Measurements from ENCODE around the gene COL13A1.

COL13A1 gene

DNA sequence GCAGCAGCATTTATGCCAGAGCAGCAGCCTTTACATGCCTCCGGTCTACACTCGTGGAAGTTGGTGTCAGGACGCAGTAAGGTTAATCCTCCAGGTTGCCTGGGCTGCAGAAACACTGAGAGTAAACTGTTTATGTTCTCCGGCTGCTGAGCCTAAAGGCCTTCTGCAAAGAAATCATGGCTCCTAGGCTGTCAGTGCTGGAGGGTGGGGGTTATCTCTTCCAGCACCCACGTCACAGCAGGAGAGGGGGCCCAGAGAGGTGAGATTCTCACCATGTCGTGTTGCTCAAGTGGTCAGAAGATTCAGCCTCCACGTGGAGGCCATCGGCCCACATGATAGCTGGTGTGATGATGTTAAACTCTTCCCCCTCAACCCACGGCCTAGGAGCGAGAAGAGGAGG, 41.2 kb downstream of the COL13A1 start:
- DNase-seq (ENCODE audit: low read depth) = no peak
- TF ChIP-seq, protein P1, sequence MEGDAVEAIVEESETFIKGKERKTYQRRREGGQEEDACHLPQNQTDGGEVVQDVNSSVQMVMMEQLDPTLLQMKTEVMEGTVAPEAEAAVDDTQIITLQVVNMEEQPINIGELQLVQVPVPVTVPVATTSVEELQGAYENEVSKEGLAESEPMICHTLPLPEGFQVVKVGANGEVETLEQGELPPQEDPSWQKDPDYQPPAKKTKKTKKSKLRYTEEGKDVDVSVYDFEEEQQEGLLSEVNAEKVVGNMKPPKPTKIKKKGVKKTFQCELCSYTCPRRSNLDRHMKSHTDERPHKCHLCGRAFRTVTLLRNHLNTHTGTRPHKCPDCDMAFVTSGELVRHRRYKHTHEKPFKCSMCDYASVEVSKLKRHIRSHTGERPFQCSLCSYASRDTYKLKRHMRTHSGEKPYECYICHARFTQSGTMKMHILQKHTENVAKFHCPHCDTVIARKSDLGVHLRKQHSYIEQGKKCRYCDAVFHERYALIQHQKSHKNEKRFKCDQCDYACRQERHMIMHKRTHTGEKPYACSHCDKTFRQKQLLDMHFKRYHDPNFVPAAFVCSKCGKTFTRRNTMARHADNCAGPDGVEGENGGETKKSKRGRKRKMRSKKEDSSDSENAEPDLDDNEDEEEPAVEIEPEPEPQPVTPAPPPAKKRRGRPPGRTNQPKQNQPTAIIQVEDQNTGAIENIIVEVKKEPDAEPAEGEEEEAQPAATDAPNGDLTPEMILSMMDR (conservative IDR thresholded peaks at IDR 0.05; ENCODE audit: low read length) = no peak
- H3K4me3 ChIP-seq (ENCODE audit: low read length) = no peak overlapping the region

DNA sequence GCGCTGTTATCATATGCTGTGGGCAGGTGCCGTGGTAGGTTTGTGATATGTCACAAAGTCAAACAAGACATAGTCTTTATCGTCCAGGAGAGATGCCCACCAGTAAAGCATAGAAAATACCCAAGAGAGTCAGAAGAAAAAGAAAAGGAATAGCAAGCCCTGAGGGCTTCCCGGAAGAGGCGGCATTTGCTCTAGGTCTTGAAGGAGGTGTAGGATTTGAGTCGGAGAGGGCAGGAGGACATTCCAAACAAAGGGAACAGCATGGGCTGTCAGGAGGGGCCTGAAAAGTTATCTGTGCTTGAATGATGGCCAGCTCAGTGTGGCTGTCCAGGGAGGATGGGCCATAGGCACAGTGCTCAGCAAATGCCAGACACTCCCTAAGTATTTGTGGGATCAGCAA, 42.2 kb downstream of the COL13A1 start:
- no peak overlapping the region for H3K4me3 ChIP-seq (ENCODE audit: low read length)
- TF ChIP-seq, protein P1 (conservative IDR thresholded peaks at IDR 0.05; ENCODE audit: low read length) = no peak
- no peak for DNase-seq (ENCODE audit: low read depth)

DNA sequence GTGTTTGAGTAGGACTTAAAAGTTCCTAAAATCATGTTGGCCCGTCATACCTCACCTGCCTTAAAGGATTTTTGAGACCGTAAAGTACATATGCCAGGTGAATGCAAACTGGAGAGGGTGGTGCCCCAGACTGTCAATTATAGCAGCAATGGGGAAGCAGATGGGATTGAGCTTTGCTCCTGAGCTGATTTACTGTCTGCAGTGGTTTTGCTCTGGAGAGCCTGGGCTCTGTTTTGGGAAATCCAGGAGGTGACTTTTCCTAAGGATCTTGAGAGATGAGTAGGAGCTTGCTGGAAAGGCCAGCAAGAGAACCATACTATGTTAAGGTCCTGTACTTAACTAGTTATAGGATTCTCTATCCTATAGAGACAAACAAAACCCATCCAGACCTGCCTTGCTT, 43.0 kb downstream of the COL13A1 start:
- H3K4me3 ChIP-seq (ENCODE audit: low read length) = no peak overlapping the region
- TF ChIP-seq, protein P1 (conservative IDR thresholded peaks at IDR 0.05; ENCODE audit: low read length) = no peak
- DNase-seq (ENCODE audit: low read depth) = no peak

DNA sequence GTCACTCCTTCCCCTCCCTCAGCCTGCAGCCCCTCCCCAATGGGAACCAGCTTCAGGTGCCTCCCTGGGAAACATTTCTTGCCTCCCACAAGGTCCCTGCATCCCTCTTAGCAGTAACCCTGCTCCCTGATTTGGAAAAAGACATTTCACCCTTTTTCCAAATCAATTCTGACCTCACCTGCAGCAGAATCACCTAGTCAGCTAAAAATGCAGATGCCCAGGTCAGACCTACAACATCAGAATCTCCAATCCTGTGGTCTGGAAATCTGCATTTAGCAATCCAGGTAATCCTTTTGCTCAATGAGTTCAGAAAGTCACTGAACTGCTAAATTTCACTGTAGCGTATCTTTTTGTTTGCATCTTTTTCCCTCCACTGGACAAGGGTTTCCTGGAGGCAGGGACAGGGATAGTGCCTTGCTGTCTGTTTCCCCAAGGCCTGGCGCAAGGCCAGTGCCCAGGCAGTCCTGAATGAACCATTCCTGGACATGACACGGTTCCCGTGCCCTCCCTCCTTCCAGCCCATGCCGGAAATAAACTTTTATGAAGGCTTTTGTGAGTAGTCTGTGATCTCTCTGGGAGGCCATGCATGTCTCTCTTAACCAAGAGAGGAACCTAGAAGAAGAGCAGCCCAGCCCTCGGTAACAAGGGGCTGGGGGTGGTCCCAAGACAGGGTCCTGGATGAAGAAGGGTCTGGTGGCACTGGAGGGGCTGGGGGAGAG, 44.0 kb downstream of the COL13A1 start:
- TF ChIP-seq, protein P1 (conservative IDR thresholded peaks at IDR 0.05; ENCODE audit: low read length) = no peak
- peak; percentile 55 for DNase-seq (ENCODE audit: low read depth)
- no peak overlapping the region for H3K4me3 ChIP-seq (ENCODE audit: low read length)

DNA sequence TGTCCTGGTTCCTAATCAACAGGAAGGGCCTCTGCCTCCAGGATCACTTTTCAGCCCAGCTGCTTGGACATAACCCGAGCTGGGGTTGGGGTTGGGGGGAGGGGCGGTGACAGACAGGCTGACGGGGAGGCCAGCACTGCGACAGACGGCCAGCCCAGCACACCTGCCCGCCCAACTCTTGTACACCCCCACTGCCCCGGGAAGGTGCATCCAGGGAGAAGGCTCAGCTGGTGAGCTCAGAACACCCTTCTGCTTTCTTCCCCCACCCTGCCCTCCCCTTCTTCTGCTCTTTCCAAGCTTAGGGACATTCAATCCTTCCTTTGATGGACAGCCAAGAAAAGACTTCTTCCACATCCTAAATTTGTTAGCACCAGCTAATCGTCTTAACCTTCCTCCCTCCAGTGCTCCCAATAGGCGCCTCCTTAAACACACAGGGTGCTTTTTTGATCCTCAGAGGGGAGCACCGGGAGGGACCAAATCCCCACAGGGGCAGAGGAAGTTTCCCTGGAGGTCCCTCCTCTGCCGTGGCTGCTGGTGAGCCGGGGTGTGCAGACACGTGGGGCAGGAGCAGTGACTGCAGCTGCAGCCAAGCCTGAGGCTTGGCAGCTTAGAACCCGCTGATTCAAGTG, 44.7 kb downstream of the COL13A1 start:
- TF ChIP-seq, protein P1 (conservative IDR thresholded peaks at IDR 0.05; ENCODE audit: low read length) = no peak
- no peak overlapping the region for H3K4me3 ChIP-seq (ENCODE audit: low read length)
- DNase-seq (ENCODE audit: low read depth) = peak; percentile 30

DNA sequence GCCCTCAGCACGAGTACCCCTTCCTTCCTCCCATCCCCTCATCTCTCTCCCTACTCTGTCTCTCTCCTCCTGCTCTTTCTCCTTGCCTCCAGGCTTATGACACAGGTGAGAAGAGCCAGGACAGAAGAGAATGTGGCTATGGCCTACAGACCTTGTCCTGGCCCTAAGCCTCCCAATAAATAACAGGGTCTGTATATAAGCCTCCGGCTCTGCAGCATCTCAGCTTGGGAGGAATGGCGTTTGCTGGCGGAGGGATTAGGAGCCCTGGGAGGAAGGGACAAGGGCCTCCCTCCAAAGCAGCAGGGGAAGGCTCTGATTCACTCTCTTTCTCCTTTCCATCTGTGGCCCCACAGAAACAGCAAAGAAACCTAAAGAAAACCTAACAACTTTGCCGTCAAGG, 45.8 kb downstream of the COL13A1 start:
- no peak for DNase-seq (ENCODE audit: low read depth)
- no peak overlapping the region for H3K4me3 ChIP-seq (ENCODE audit: low read length)
- TF ChIP-seq, protein P1 (conservative IDR thresholded peaks at IDR 0.05; ENCODE audit: low read length) = no peak

DNA sequence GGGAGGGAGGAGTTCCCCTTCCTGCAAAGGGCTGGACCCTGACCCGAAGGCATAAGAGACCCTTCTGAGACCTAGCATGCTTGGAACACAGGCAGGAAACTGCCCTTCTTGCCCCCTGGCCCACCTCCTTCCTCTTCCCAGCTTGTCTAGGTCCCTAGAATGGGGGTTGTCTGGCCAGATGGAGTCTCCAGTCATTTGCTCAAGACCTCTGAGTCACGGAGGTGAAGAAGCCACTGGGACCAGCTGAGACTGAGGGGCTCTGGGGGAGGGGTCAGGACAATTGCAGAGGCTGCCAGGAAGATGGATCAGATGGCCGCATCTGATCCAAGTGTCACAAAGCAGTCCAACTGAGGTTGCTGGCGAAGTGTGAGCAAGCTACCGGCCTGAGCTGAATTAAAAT, 46.2 kb downstream of the COL13A1 start:
- TF ChIP-seq, protein P1 (conservative IDR thresholded peaks at IDR 0.05; ENCODE audit: low read length) = no peak
- H3K4me3 ChIP-seq (ENCODE audit: low read length) = no peak overlapping the region
- peak; percentile 23 for DNase-seq (ENCODE audit: low read depth)
